ENCODE data around the gene FAU. TPM values are rescaled to one million over a fixed set of nuclear protein-coding genes. Genes with fewer than 3 reads are reported as not detected.
A peak's percentile ranks its signal among the peaks of the same experiment; 100 is the strongest.

Gene FAU
- total RNA-seq, 4 donors from 2014 or later, result 465 to 1,081 (median 716) TPM

DNA sequence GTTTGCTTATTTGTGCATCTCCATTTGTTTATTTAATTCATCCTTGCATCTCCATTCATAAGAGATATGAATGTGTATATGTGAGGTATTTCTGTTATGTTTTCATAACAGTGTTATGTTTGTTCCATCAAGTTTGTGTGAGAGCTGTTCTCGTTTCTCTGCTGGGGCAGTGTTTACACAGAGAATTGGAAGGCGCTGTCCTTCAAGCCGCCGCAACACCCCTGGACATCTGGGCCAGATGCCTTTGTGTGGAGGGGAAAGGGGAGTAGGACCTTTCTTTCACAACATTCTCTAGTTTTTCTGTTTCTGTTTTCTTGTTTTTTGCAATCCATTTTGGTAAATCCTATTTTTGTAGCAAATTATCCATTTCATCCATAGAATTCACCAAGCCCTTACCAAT, 17.3 kb downstream of the FAU start:
- intact Hi-C loops (cut with DNase I), result no loop called here
- H3K27me3 ChIP-seq, result no peaks in the 10 kb centered on the region

GRCh38 chr11:65103476-65103875, 18.5 kb downstream of the FAU start:
- H3K4me1 ChIP-seq, result peaks cover 11 to 32% (median 23%) of the 10 kb centered on the region in 4 donors
- H3K27me3 ChIP-seq, result no peaks in the 10 kb centered on the region
- H3K9me3 ChIP-seq, result no peaks in the 10 kb centered on the region
- TF ChIP-seq POLR2A (IDR thresholded peaks at IDR 0.05; ENCODE audit: low read depth) (no peak), EP300 (IDR thresholded peaks at IDR 0.05) (no peak), POLR2AphosphoS5 (IDR thresholded peaks at IDR 0.05) (no peak), CTCF (IDR thresholded peaks at IDR 0.05) (no peak)
- intact Hi-C loops (cut with DNase I), result no loop called here
- no peak overlapping the region for H3K27ac ChIP-seq (replicated peaks in 1 of 4)
- H3K36me3 ChIP-seq, result peaks cover 16 to 54% (median 34%) of the 10 kb centered on the region in 4 donors
- H3K4me3 ChIP-seq, result no peak overlapping the region
- no peak for DNase-seq (ENCODE audit: extremely low spot score)

More for the DNA sequence above, 17.3 kb downstream of the FAU start:
- peaks cover 23 to 54% (median 40%) of the 10 kb centered on the region in 4 donors for H3K36me3 ChIP-seq
- H3K9me3 ChIP-seq, result no peaks in the 10 kb centered on the region
- H3K4me1 ChIP-seq, result peaks cover 11 to 32% (median 23%) of the 10 kb centered on the region in 4 donors
- no peak overlapping the region for H3K4me3 ChIP-seq
- no peak for DNase-seq (ENCODE audit: extremely low spot score)
- TF ChIP-seq EP300 (IDR thresholded peaks at IDR 0.05) (no peak), POLR2AphosphoS5 (IDR thresholded peaks at IDR 0.05) (no peak), CTCF (IDR thresholded peaks at IDR 0.05) (no peak), POLR2A (IDR thresholded peaks at IDR 0.05; ENCODE audit: low read depth) (no peak)
- 79% methylated on average over 4 of the region's 4 CpGs for WGBS
- no peak overlapping the region for H3K27ac ChIP-seq (replicated peaks in 1 of 4)

DNA sequence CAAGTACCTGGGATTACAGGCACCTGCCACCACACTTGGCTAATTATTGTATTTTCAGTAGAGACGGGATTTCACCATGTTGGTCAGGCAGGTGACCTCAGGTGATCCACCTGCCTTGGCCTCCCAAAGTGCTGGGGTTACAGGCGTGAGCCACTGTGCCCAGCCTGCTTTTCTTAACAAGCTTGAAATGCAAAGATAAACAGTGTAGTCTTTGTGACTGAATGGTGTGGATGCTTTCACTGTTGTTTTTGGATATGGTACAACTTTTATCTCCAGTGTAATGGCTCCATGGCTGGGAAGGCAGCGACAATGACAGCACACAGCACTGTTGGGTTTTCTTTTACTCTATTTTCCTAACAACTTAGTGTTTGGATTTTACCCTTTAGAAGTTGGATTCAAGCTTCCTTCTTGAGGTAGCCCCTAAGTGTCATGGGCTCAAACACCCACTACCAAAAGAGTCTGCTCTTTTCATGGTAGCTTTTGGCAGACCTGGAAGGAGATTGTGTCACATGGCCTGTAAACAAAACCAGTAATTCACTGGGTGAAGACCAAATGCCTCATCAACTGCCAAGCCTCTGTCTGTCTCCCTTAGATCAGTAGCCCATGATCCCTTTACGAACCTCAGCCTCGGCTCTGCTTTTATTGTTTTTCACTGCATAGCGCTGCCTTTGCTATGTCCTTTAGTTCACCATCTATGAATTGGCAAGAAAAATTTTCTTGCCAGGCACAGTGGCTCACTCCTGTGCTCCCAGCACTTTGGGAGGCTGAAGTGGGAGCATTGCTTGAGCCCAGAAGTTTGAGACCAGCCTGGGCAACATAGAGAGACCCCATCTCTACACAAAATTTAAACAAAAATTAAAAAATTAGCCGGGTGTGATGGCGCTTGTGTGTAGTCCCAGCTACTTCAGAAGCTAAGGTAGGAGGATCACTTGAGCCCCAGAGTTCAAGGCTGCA, 19.5 kb downstream of the FAU start:
- WGBS, result 77% methylated on average over 8 of the region's 8 CpGs
- intact Hi-C loops (cut with DNase I), result no loop called here
- TF ChIP-seq POLR2A (IDR thresholded peaks at IDR 0.05; ENCODE audit: low read depth) (no peak), POLR2AphosphoS5 (IDR thresholded peaks at IDR 0.05) (no peak), CTCF (IDR thresholded peaks at IDR 0.05) (no peak), EP300 (IDR thresholded peaks at IDR 0.05) (no peak)
- Histone ChIP-seq H3K36me3 (peaks cover 5 to 54% (median 31%) of the 10 kb centered on the region in 4 donors), H3K27me3 (no peaks in the 10 kb centered on the region), H3K4me1 (peaks cover 16 to 42% (median 32%) of the 10 kb centered on the region in 4 donors), H3K27ac (replicated peaks in 1 of 4) (peak overlapping the region in 2 of 4 donors; percentile 15), H3K4me3 (no peak overlapping the region), H3K9me3 (no peaks in the 10 kb centered on the region)
- DNase-seq (ENCODE audit: extremely low spot score), result no peak

- H3K27me3 ChIP-seq, result no peaks in the 10 kb centered on the region
- H3K9me3 ChIP-seq, result no peaks in the 10 kb centered on the region
- H3K36me3 ChIP-seq, result peaks cover 5 to 47% (median 21%) of the 10 kb centered on the region in 4 donors
- no peak overlapping the region for H3K4me3 ChIP-seq
- peaks cover 26 to 52% (median 43%) of the 10 kb centered on the region in 4 donors for H3K4me1 ChIP-seq
- intact Hi-C loops (cut with DNase I), result no loop called here
- no peak for TF ChIP-seq POLR2AphosphoS5 (IDR thresholded peaks at IDR 0.05)
- no peak for TF ChIP-seq POLR2A (IDR thresholded peaks at IDR 0.05; ENCODE audit: low read depth)
- no peak for TF ChIP-seq CTCF (IDR thresholded peaks at IDR 0.05)
- TF ChIP-seq EP300 (IDR thresholded peaks at IDR 0.05), result no peak
- no peak overlapping the region for H3K27ac ChIP-seq (replicated peaks in 1 of 4)
- 85% methylated on average over 6 of the region's 6 CpGs for WGBS
- DNase-seq (ENCODE audit: extremely low spot score), result no peak
Observed at GRCh38 chr11:65100674-65101350, 21.1 kb downstream of the FAU start.

Measured in esophagus muscularis mucosa (tissue), 4 donors.